HS-5 (cell line): ENCODE results near the gene CIAO2A.

Source experiments
- DNase-seq: peaks from one replicate; pipeline ENCODE4 v3.0.0-alpha.2; 2012; ENCODE audit warnings: low read depth

Gene CIAO2A

DNA sequence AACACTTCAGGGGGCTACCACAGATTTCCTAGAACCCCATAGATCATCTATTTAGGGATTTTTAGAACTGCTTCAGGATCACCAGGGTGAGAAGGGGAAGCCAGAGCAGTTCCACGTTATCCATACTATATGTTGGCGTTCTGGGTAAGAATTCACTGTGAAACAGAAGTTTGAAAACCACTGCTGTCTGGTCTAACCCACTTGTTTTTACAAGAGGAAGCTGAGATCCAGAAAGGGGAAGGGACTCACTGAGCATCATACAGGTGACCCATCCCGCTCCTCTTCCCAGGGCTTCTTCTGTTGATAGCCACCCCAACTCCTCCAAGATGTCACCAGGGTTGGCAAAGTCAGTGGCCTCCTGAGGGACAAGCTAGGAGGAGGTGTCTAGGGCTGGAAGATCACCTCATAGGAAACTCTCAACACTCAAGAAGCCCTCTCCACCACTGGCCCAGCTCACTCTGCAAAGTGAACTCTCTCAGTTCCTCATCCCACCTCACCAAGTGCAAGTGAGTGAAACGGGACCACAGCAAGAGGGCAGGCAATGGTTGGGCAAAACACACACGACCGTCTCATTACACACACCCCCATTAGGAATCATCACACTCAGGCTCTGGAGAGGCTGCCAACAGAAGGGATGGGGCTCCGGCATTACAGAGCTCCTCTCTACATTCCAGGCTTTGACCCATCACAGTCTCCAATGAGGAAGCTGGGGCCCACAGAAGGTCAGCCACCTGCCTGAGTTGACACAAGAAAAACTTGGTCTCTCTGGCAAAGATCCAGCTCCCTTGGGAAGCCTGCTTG, 49.1 kb downstream of the CIAO2A start:
- no peak for DNase-seq

DNA sequence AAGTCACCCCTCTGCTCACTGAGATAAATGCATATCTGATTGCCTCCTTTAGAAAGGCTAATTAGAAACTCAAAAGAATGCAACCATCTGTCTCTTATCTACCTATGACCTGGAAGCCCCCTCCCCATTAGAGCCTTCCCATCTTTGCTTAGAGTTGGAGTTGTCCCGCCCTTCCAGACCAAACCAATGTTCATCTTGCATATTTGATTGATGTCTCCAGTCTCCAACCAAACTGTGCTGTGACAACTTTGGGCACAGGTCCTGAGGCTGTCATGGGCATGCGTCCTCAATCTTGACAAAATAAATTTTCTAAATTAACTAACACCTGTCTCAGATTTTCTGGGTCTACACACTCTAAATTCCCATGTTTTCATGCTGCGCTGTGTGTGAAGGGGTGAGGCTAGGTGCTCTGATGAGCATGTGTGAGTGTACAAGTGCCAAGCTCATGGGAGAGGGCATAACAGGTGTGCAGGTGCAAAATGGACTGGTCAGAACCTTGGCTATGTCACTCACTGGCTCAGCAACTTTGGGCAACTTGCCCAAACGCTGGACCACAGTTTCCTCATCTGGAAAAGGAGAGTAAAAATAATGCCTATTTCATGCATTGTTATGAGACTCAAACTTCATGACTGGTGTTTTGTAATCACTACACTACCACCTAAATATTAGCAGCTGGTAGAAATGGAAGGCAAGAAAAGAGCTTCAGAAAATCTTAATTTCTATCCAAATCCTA, 54.6 kb downstream of the CIAO2A start:
- DNase-seq, result no peak

DNA sequence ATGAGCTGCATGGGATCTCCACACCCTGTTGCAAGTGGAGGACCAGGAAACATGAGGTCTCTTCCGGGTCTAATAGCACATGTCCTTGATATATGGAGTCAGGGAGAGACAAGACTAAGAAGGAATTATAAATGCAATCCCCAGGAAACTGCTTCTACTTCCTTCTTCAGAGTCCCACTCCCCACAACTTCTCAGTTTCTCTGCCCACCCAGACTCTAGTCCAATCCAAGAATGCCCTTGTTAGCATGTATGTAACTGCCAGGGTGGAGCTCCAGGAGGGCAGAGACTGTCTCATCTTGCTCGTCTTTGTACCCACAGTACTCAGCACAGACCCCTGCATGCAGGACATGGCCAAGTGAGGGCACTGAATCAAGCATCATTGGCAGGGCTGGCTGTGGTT, 55.7 kb downstream of the CIAO2A start:
- no peak for DNase-seq

DNA sequence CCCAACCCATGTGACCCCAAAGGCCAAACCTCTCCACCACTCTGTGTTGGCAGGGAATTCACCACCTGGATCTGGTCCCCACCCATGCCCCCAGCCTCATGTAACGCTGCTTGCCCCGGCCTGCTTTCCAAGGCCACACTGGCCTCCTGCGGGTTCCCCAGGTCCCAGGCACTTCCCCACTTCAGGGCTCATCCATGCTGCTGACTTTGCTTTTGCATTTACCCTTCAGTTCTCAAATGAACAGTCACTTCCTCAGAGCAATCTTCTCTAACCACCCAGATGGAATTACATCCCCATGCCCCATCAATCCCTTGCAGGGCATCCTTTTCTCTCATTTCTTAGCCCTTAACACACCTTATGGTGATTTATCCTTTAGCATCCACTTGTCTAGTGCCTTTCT, 56.5 kb downstream of the CIAO2A start:
- no peak for DNase-seq

DNA sequence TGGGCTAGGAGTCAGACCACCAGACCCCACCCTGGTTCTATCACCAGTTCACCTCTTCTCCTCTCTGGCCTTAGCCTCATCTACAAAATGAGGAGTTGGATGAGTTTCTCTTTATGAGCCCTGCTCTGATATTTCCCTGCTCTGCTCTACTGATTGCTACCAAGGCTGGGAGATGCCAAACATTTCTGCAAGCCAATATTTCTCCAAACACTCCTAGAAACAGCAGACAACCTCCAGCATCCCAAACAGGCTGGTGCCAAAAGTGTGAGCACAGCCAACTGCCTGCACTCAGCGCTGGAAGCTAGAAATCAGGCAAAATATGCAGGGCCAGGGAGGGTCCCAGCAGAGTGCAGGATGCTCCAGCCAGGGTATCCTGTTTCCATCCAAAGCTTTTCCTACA, 58.1 kb downstream of the CIAO2A start:
- no peak for DNase-seq

DNA sequence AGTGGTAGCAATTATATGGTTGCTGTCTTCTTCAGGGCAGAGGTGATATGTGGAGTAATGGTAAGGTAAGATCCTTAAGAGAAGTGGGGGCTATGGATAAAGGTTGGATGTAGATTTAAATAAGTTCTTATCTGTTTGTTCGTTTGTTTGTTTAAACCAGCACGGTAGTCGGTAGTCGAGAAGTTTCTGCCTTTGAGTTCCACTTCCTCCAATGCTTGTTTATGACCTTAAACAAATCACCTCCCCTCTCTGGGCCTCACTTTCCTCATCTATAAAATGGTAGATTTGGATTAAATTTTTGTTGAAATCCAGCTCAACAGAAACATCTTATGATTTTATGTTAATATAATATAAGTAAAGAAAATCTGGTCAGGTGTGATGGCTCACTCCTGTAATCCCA, 59.1 kb downstream of the CIAO2A start:
- no peak for DNase-seq

DNA sequence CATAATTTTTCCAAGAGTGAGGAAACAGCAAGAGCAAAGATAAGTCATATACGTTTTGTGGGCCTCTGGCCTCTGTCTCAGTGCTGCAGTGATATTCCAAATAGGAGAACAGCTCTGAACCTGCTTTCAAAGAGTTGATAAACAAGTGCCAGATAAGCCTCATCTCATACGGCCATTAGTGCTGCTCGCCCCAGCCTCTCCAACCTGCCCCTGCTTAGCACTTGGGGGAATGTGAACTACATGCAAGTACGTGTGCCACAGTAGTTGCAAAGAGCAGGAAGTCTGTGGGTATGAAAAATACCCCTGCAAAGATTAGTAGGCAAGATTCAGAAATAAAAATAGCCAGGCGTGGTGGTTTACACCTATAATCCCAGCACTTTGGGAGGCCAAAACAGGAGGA, 61.3 kb downstream of the CIAO2A start:
- DNase-seq, result no peak

DNA sequence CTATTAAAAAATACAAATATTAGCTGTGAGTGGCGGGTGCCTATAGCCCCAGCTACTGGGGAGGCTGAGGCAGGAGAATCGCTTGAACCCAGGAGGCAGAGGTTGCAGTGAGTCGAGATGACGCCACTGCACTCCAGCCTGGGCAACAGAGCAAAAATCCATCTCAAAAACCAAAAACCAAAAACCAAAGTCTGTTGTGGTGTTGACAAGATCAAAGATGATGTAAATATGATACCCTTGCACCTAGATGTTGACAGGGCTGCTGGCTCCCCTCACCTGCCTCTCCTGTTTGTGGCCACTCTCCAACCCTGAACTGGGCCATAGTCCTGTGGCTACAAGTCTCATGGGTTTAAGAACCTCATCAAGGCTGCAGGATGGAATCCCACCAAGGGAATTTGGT, 63.5 kb downstream of the CIAO2A start:
- DNase-seq, result no peak

DNA sequence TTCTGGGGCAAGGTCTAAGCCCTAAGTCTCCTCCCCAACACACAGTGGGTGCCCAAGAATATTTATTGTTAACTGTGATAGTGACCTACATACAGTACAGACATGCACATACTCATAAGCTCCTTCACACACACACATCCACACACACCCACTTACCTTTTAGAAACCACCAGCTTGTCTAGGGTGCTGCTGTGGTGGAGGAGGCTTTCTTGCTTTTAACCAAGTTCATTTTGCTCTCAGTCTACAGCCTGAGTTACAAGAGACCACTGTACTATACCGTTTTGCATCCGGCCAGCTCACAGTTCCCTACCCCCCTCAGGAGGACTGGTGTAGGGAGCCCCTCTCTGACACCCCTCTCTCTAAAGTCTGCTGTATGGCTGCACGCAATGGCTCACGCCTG, 64.0 kb downstream of the CIAO2A start:
- no peak for DNase-seq

DNA sequence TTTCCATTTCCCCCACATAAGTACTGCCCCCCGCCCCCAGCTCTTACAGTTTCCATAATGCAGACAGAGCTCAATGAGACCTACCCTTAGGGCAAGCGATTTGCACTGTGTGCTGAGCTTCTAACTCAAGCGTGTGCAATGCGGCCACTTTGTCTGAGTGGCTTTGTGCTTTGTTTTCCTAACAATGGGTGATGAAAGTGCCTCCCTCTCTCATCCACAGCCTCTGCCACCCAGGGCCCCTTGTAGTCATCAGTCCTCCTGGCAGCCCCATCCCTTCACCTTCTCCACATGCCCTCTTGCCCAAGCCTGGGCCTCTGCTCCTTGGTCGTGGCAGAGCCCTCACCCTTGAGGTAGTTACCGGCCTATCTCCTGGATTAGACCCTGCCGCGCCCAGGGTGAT, 64.5 kb downstream of the CIAO2A start:
- DNase-seq, result no peak

DNA sequence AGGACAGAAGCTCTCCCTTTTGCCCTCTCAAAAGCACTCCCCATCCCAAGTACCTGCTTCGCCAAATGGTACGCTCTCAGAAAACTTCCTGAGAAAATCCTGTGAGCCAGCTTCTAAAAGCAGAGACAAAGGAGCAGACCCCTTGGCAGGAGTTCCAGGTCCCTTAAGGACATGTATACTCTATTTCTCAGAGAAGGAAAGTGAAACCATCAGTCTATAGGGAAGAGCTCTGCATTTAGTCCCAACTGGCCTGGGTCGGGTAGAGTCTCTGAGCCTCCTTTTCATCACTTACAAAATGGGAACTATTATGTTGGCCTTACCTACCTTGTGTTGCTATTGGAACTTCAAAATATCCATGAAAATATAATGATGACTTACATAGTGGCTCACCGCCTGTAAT, 67.0 kb downstream of the CIAO2A start:
- no peak for DNase-seq

DNA sequence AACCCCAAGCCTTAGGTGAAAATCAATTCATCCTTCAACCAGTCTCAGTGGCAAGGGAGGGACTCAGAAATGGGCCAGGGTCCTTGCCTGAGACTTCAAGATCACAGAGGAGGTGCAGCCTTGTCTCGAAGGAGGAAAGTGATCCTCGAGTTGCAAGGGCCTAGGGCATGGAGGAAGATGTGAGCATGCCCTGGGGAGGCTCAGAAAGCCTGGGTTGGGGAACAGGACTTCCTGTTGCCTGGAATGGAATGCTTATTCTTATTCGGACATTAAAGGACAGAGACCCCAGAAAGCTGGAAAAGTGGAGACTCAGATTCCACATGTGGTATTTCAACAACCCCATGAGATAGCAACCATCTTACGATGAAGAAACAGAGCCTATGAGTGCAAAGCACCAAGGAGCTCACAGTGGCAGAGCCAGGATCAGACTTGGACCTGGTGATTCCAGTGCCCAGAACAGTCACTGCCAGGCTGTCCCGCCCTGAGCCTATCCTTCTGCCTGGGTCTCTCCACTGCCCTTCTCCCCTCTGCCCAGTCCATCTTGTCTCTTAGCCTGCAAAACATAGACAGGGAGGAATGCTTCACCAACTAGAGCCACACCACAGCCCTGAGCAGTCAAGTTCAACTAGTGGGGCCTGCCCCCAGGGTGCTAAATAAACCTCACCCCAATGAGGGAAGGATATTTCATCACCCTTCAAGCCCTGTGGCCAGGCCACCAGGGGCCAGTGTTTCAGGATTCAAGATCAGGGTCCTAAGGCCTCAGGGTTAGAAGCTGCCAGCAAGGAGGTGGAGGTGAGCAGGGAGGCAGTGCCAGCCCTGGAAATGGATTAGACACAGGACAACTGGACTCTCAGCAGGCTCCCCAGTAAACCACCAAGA, 69.2 kb downstream of the CIAO2A start:
- no peak for DNase-seq

DNA sequence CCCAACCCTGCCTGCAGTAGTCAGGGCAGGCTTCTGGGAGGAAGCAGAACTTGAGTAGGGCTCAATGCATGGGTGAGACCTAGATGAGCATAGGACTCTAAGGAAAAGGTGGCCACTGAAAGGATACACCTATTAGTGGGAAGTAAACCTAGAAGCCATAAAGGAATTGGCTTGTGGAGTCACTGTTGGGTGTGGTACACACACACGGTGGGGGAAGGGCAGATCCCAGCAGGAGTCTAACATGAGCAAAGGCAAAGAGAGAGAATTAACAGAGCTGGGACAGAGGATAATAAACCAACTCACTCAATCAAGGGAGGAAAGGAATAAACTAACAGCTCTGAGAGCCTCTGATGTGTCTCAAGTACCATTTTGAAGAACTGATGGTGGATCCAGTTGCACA, 70.4 kb downstream of the CIAO2A start:
- no peak for DNase-seq

DNA sequence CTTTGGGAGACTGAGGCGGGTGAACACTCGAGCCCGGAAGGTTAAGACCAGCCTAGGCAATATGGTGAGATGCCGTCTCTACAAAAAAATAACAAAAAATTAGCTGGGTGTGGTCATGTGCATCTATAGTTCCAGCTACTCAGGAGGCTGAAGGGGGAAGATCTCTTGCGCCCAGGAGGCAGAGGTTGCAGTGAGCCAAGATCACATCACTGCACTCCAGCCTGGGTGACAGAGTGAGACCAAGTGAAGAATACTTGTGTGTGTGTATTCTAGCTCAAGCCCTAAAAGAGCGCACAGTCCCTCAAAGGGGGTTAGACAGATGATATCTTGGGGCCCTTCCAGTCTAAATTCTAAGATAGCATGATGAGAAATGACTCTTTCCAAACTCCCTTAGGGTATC, 71.1 kb downstream of the CIAO2A start:
- no peak for DNase-seq
